Measurements from ENCODE around the gene NRM.
A peak's percentile ranks its signal among the peaks of the same experiment; 100 is the strongest.

The NRM gene

DNA sequence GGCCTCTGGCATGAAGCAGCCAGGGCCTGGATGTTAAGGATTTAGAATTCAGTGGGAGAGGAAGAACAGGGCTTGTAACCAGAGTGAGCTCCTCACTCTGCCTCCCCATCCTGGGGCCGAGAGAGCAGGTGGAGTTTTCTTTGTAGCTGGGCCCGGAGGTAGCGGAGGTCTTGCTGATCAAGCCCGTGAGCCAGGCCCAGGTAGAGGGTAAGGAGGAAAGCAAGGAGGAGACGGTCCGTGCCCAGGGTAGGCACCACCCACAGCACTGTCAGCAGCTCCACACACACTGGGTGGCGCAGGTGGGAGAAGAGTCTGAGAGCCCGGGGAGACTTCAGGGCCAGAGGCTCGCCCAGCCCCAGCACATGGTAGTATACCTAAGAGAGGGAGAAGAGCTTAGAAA lies 2.2 kb downstream of the NRM start:
- no peak for DNase-seq (ENCODE audit: low read depth)

DNA sequence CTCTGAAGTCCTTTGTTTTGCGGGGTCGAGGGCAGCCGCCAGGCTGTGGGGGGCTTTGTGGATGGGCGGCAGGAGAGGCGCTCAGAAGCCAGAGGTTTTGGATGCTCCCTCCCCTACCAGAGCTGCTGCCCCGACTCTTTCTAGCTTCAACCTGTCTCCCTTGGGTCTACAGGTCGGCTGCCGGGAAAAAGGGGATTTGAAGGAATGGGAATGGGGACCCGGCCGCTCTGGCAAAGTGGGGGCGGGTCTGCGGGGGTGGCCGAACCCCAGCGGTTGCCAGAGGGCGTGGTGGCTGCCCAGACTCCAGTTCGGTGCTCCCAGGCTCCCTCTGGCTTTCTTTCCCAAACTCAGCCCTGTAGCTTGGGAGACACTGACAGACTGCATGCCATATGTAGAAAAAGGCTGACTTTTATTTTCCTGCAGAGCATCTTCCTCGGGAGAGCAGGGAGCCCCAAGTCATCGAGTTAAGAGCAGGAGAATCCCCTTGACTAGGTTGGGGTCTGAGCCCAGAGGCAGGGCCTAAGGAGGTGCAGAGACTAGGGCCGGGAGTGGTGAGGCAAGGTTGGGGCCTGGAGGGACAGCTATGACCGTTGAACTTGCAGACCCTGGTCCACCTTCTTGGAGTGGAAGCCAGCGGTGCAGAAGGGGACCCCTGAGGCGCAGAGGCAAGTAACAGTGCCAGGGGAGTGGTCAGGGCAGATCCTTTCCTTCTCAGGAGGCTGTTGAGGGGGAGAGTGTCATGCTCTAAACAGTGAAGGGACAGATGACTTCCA lies 2.9 kb downstream of the NRM start:
- no peak for DNase-seq (ENCODE audit: low read depth)

DNA sequence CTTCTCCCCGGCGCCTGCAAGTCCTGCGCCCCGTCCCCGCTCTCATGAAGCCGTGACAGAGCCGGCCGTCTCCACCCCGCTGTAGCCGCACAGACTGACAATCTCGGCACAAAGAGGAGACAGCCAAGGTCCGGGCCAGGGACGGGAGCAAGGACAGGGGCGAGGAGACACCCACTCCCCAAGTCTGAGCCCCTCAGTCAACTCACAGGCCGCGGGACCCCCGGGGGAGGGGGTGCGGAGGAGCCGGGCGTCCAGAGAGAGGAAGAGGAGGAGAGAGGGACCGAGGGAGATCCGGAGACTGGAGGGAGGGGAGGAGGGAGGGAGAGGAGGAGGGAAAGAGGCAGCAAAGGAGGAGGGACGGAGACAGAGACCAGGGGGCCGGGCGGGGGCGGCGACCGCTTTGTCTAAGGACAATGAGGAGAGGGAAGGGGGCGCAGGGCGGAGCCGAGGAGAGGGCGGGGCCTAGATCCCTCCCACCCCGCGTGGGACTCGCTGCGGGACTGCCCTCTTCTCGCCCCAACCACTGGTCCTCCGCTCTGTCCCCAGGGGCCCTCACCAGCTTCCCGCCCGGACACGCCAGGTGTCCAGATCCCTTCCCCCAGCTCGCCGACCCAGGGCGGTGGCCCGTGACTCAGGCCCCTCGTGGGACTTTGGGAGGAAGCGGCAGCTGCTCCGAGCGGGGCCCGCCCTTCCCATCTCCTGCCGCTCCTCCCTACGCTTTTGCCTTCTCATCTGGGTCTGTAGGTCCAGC lies 3.7 kb downstream of the NRM start:
- peak; percentile 98 for DNase-seq (ENCODE audit: low read depth)

DNA sequence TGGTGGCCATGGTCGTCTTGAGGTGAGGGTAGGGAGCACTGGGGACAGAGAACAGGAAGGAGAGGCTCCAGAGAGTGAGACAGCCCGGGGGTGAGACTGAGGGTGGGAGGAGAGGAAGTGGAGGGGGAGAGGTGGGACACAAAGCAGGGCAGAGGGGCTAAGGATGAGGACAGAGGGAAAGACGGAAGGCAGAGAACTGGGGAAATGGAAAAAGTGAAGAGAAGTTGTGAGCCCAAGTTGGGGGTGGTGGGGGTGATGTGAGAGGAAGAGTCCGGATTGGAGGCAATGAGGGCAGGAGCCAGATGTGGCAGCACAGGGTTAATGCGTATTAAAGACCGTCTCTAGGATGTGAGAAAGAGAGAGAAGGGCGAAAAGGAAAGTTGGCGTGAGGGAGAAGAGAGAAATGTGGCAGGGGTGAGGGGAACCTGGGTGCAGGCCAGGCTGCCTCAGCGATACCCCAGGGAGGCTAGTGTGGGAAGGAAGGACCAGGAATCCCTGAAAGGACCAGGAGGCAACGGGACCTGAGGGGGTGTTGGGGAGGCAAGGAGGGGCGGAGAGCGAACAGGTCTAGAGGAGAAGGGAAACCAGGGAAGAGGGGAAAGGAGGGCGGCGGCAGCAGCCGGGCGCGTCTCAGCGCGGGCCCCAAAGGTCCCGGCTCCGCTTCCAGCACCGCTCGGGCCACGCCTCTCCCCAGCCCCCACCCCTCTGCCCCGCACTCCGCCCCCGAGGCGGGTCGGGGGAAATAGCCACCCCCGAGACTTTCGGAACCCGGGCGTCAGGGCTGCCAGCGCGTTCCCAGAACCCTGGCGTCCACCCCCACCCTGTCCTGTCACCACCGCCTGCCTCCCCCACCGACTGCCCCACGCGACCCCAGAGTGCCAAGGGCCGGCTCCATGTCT lies 4.5 kb downstream of the NRM start, which contains the start of gene PPP1R18:
PPP1R18 (minus strand) TSS at position 637 of the 899 bp plus-strand sequence; CDS start at position 10, 627 bp downstream.
- no peak for DNase-seq (ENCODE audit: low read depth)

DNA sequence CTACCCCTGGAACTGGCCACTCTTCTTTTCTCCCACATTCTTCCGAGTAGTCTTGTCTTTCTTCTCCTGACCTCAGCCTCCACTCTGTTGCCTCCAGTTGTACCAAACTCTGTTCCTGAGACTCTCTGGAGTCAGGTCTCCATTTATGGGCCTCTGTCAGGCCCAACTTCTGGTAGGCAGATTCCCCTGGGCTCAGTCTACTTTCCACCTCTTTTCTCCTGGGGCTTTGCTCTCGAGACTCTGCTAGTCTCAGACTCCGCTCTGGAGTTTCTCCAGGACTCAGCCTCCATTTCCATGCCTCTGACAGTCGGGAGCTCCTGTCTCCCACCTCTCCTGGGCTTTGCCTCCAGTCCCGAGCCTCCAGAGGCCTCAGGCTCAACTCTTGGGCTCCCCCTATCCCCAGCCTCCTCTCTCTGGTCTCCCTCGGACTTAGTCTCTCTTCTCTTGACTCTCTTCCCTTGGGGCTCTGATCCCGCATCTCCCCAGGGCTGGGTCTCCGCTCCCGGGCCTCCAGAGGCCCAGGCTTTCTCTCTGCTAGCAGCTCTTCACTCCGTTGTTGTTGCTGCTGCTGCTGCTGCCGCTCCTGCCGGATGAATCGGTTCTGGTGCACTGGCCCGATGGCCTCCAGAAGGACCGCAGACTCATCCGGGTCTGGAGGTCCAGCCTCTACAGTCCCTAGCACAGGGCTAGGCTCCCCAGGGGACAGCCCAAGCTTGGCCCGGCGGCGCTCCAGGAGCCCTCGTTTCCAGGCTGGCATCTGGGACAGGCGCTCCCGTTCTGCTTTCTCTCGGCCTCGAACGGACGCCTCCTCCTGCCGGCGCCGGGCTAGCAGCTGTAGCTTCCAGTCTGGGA lies 5.4 kb downstream of the NRM start:
- no peak for DNase-seq (ENCODE audit: low read depth)

DNA sequence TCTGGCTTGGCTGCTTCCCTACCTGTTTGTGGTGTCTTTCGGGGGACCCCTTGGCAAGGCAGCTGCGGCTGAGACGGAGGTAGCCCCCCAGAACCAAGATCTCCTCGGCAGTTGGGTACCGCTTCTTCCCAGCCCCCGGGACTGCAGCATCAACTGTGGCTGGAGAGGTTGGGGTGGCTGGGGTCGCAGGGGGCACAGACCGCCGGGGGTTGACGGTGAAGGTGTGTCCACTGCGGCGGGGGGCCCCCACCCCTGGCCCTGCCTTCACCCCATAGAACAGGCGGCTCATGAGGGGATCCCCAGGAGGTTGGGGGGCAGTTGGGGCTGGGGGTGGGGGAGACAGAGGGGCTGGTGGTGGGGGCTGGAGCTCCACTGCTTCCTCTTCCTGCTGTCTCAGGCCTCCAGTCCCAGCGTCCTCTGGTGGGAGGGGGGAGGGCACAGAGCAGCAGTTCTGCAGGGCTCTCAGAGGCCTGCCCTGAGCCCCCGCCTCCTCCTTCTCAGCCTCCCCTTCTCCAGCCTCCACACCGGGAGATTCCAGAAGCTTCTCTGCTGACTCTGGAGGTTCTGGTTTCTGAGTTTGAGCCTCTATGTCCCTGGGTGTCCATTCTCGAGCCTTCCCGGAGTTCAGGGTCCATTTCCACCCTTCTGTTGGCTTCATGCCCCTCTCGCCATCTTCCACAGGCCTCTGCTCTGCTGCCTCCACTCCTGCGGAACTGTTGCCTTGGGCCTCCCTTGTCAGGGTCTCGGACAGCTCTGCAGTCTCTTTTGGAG lies 6.2 kb downstream of the NRM start:
- DNase-seq (ENCODE audit: low read depth), result no peak

DNA sequence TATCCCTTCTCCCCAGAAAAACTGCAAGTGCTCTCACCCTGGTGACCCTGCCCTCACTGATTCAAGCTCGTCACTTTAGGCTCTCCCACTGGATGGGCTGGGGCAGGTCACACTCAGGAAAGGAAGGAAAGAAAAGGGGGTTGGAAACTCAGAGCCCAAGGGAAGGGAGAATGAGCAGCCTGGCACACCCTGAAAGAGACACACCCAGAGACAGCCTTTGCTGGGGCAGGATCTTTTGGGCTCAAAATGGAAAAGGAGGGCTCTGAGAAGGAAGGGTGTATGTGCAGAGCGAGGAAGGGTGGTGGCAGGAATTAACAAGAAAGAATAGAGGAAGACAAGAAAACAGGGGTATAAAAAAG lies 6.8 kb downstream of the NRM start:
- DNase-seq (ENCODE audit: low read depth), result no peak

DNA sequence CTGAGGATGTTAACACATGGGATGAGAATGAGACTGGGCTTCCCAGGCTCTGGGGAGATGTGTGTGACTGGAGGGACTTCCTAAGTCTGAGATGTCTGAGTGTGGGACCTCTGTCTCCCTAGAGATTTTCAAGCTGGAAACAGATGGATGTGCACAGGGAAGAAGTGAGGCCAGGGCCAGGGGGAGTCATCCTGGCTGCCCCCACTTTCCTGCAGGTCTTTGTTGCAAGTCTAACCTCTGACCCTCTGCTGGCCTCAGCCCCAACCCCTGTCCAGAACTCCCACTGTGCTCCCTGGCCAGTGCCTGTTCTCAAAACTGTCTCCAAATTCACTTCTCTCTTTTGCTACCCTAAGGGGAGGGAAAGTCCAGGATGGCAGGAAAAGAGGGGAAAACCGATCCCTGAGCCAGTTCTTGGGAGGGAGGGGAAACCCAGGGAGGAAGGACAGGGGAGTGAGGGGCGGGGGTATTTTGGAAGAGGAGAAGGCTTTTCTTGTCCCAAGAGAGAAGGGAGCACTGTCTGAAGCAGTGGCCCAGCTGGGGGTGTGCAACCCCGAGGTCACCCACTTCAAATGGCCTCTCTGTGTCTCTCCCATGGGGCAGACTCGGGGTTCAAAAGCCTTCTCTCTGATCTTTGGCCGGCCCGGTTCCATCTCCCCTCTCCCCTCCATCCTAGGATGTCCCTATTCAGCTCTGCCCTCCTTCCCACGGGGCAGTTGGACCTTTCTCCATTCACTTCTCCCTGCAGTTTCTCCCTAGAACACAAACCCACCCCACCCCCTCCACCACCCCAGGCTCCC lies 7.4 kb downstream of the NRM start:
- no peak for DNase-seq (ENCODE audit: low read depth)

DNA sequence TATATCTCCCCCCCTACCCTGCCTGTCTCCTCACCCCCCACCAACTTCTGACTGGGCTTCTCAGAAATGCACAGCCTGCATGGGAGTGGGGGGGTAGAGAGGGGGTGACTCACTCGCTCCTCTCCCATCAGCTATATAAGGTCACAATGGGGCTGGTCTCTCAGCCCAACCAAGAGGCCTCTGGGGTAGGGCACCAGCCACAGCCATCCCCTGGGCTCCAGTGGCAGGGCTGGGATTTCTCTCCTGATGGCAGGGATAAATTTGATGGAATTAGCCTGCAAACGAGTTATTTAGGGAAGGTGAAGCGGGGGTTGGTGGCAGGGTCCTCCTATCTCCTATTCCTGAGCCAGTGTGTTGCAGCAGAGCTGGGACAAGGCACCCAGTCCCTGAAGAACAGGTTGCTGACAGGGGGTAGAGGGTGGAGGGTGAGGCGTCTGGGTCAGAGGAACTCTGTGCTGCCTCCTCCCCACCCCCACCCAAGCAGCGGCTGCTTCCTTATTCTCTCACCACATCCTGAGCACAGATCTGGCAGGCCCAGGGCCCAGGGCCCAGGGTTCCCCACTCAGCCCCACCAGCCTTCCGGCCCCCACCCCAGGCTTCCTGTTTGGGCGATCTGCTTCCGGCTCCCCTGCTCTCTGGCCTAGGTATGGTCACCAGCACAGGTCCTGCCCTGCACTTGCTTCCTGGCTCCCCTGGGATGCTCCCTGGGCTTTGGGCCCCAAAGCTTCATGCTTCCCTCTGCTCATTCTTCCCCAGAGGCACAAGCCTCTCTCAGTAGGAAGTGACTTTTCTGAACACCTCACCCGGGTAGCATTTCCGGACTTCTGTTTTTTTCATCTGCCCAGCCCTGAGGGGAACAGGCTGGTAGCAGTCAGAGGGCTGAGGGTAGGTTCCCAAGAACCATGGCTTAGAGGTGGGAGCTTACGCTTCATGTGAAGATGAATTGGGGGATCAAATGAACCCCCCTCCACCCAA lies 8.4 kb downstream of the NRM start:
- no peak for DNase-seq (ENCODE audit: low read depth)

DNA sequence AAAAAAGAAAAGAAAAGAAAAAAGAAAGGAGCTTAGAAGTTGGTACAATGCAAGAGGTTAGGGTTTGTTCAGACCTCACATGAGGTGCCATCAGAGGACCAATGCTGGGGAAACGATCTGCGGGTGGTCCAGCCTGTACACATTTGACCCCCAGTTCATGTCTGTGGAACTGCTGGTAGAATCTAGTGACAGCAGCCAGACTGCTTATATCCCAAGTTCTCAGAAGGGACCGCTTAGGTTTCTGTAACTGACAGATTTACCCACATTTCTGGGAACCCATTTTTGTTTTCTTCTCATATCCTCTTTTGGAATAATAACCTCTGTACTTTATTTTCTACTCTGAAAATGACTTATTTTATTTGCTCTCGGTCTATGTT lies 9.0 kb downstream of the NRM start:
- no peak for DNase-seq (ENCODE audit: low read depth)

DNA sequence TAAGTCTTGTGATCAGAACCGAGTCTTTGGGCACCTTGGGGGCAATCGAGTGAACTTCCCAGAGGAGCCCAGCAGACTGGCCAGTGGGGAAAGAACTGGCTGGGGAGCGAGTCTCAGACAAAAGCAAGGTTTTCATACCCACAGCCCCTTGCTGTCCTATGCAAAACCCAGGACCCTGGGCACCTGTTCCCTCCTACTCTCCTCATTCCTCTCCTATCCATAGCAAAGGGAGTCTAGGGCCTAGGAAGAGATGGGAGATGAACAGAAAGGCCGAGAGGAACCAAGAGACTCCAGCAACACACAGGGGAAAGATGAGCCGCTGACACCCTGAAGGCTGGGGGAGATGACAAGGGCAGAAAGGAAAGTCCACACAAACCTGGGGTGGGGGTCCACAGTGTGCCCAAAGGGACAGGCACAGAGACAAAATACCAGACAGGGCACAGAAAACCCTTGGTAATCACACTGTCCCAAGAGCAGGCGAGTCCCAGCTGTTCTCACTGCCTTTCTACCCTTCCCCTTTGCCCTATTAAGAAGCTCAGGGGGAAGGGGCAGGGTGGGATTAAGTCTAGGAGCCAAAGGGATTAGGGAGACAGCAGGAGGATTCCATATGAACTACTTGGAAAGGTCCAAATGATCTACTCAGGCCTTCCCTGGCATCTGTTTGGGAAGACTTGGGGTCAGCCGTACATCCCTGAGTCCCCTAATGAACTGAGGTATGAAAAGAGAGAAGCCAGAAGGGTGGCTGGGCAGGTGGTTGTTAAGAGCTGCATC lies 10.8 kb downstream of the NRM start:
- DNase-seq (ENCODE audit: low read depth), result no peak

DNA sequence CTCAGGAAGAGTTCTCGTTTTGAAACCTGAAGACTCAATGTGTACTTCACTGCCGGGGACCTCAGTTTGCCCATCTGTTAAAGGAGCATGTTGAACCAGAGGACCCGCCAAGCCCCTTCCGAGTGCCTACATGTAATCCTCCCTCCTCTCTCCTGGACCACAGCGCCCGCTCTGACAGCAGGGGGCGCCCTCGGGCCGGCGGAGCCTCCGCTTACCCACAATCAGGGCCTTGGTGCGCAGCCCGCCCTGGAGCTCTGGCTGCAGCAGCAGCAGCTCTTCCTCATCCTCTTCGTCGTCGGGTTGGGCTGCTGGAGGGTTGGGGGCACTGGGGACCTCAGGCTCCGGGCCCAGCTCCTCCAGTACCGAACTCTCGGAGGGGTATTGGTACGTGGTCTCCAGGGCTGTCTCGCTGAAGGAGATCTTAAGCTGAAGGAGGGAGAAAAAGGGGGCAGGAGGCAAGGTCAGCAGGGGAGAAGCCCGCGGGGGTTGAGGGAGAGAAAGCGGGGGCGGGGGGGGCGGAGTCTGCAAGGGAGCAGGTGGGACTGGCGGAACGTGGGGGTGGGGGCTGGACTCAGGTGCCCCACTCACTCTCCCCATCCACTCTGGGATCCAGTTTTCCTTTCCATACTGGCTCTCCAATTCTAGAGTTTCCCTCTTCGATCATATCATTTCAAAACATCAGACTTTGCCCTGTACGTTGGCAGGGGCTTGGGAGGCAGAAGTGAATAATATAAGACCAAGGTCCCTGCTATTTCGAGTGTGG lies 11.6 kb downstream of the NRM start:
- peak; percentile 64 for DNase-seq (ENCODE audit: low read depth)

DNA sequence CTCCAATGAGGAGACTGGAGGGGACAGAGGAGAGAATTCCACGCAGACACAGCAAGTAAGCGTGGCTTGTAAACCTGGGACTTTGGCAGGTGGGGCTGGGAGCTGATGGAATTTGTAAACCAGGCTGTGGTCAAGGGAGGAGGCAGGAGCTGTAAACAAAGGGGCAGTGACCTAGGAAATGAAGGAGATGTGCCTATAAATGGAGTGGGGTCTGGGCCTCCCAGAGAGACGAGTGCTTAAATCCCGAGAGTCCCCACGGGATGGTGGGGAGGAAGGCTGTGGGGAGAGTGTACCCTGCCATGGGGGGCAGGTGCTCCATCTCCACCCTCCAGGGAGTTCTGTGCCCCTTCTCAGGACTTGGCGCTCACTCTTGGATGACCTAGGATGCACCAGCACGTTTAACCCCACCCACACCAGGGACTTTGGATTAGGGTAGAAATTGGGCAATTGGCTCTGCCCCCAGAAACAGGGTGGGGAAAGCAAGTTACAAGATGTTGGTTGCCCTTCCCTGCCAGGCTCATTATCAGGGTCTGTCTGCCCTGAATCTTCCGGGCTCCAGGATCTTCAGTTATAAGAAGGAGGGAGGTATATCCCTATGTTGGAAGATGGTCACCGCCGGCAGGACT lies 14.0 kb downstream of the NRM start:
- no peak for DNase-seq (ENCODE audit: low read depth)

DNA sequence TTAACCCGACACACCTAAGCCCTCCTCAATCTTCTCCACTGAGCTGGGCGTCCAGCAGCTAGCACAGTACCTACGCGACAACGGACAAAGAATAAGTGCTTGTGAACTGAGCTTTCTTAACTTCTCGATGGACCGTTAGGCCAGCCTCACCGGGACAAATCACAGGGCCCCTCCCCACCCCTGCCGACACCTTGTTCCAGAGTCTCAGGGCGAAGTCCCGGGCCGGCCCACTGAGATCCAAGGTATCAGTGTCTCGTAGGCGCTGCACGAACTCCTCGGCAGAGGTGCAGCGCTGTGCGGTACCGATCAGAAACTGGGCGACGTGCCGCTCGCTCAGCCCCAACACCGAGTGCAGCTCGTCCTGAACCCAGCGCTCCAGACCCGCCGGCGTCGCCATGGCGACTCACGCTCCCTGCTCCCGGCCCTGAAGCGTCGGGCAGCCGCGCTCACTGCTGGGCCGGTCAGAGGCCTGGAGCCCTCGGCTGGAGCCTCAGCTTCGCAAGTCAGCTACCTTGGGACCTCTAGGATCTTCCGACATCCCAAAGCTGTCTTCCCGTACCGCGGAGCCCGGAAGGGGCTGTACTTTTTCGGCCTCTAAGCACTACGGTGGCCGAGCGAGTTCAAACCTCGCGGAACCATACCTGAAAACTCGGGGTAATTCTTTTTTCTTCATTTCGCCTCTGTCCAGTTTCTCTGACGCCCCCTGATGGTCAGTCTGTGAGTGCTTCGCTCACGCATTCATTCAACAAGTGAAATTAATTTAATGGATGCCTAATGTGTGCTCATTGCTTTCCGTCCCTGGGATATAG lies 18.1 kb downstream of the NRM start, which contains the start of gene DHX16:
DHX16 (minus strand) TSS at position 562 of the 809 bp plus-strand sequence; CDS start at position 397, 165 bp downstream.
- DNase-seq (ENCODE audit: low read depth), result peak; percentile 95

DNA sequence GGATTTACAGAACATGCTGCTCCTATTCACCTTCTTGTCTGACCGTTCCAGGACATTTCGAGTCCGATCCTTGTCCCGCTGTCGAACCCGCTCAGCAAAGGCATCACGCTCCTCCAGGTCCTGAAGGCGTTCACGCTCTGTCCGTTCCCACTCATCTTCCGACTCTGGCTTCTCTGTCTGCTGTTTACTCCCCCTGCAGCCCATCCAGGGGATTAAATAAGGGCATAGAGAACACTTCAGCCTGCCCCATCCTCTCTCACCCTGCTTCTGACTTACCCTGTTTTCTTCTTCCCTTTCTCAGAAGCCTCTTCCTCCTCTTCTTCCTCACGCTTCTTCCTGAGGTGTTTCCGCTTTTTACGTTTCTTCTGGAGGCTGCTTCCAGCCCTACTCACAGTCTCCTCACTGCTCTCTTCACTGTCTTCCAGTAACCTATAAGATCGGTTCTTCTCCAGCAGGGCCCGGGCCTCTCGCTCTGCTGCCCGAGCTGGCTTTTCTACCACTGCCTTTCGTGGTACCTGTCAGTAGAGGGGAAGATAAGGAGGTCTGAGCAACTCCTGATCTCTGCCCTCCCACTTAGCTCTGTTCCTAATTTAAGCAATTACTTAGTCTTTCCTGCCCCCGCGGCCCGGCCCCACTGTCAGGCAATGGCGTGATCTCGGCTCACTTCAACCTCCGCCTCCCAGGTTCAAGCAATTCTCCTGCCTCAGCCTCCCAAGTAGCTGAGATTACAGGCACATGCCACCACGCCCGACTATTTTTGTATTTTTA lies 19.8 kb downstream of the NRM start:
- DNase-seq (ENCODE audit: low read depth), result no peak

All from fibroblast of the conjunctiva (primary cell).